OCI-LY1 (cell line): ENCODE results near the gene AMDHD2.

Experiments used
- H2AFZ ChIP-seq: fragments of 200-600 bp; sonication (generic), shearing (Covaris generic); 2 replicates; pipeline ENCODE4 v1.6.0; 2014; ENCODE audit warnings: antibody characterized with exemption, mild to moderate bottlenecking, low read length
- H3F3A ChIP-seq: fragments of 200-600 bp; sonication (generic), shearing (Covaris generic); 2 replicates; pipeline ENCODE4 v1.6.0; 2014; ENCODE audit warnings: mild to moderate bottlenecking, antibody characterized with exemption, low read length, moderate library complexity; ENCODE audit not compliant: insufficient read depth
- H3K27ac ChIP-seq: fragments of 200-600 bp; sonication (generic); 2 replicates; pipeline ENCODE4 v1.5.1; 2014; ENCODE audit warnings: low read length, mixed run types, mild to moderate bottlenecking, low read depth; ENCODE audit not compliant: poor library complexity, severe bottlenecking
- H3K27me3 ChIP-seq: fragments of 200-600 bp; sonication (generic); 2 replicates; pipeline ENCODE4 v1.6.0; 2014; ENCODE audit warnings: antibody characterized with exemption, mild to moderate bottlenecking, low read length, moderate library complexity; ENCODE audit not compliant: insufficient read depth
- H3K36me3 ChIP-seq: fragments of 200-600 bp; sonication (generic); 2 replicates; pipeline ENCODE4 v1.6.1; 2014; ENCODE audit warnings: mild to moderate bottlenecking, antibody characterized with exemption, low read length, moderate library complexity, mixed read lengths; ENCODE audit not compliant: insufficient read depth
- H3K4me1 ChIP-seq: fragments of 200-600 bp; sonication (generic); 2 replicates; pipeline ENCODE4 v1.5.1; 2014; ENCODE audit warnings: mild to moderate bottlenecking, low read length, moderate library complexity; ENCODE audit not compliant: insufficient read depth, severe bottlenecking
- H3K4me2 ChIP-seq: fragments of 200-600 bp; sonication (generic), shearing (Covaris generic); 2 replicates; pipeline ENCODE4 v1.6.1; 2014; ENCODE audit warnings: low read length
- H3K4me3 ChIP-seq: fragments of 200-600 bp; sonication (generic); 2 replicates; pipeline ENCODE4 v1.5.1; 2014; ENCODE audit warnings: low read length, low read depth, mild to moderate bottlenecking, mixed read lengths; ENCODE audit not compliant: poor library complexity, severe bottlenecking
- H3K79me2 ChIP-seq: fragments of 200-600 bp; shearing (Covaris generic); 2 replicates; pipeline ENCODE4 v1.6.1; 2016; ENCODE audit warnings: mixed run types, low read length, mixed read lengths; ENCODE audit not compliant: insufficient read depth
- H3K9ac ChIP-seq: fragments of 200-600 bp; sonication (generic), shearing (Covaris generic); 2 replicates; pipeline ENCODE4 v1.6.1; 2014; ENCODE audit warnings: mild to moderate bottlenecking, low read length, mixed read lengths
- H3K9me2 ChIP-seq: fragments of 200-600 bp; sonication (generic), shearing (Covaris generic); 2 replicates; pipeline ENCODE4 v1.6.1; 2014; ENCODE audit warnings: low read depth, mild to moderate bottlenecking, low read length, mixed read lengths
- H3K9me3 ChIP-seq: fragments of 200-600 bp; shearing (Covaris generic); 2 replicates; pipeline ENCODE4 v1.6.1; 2014; ENCODE audit warnings: low read length, mixed read lengths
- H4K20me1 ChIP-seq: fragments of 200-600 bp; sonication (generic), shearing (Covaris generic); 2 replicates; pipeline ENCODE4 v1.6.0; 2016; ENCODE audit warnings: mild to moderate bottlenecking, low read length; ENCODE audit not compliant: insufficient read depth
- EZH2 ChIP-seq: fragments of 200-600 bp; sonication (generic), shearing (Covaris generic); IDR thresholded peaks from 2 replicates; pipeline ENCODE4 v1.8.0; 2017; ENCODE audit warnings: borderline replicate concordance, mixed run types, mild to moderate bottlenecking, antibody characterized with exemption, low read length, moderate library complexity, mixed read lengths
- TF ChIP-seq, protein P1 (sequence below): fragments of 200-600 bp; sonication (generic), shearing (Covaris generic); IDR thresholded peaks from 2 replicates; pipeline ENCODE4 v1.5.1; 2017; ENCODE audit warnings: mild to moderate bottlenecking, antibody characterized with exemption, low read length, moderate library complexity, mixed read lengths

Gene AMDHD2

GRCh38 chr16:2508722-2509400 is 11.3 kb upstream of the AMDHD2 start:
- no peak overlapping the region for H3K27ac ChIP-seq
- H3K36me3 ChIP-seq = no peaks in the 10 kb centered on the region
- H4K20me1 ChIP-seq = no peaks in the 10 kb centered on the region
- no peak overlapping the region for H2AFZ ChIP-seq
- TF ChIP-seq, protein P1, sequence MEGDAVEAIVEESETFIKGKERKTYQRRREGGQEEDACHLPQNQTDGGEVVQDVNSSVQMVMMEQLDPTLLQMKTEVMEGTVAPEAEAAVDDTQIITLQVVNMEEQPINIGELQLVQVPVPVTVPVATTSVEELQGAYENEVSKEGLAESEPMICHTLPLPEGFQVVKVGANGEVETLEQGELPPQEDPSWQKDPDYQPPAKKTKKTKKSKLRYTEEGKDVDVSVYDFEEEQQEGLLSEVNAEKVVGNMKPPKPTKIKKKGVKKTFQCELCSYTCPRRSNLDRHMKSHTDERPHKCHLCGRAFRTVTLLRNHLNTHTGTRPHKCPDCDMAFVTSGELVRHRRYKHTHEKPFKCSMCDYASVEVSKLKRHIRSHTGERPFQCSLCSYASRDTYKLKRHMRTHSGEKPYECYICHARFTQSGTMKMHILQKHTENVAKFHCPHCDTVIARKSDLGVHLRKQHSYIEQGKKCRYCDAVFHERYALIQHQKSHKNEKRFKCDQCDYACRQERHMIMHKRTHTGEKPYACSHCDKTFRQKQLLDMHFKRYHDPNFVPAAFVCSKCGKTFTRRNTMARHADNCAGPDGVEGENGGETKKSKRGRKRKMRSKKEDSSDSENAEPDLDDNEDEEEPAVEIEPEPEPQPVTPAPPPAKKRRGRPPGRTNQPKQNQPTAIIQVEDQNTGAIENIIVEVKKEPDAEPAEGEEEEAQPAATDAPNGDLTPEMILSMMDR = no peak
- no peak for TF ChIP-seq EZH2
- H3K9ac ChIP-seq = no peak overlapping the region
- no peaks in the 10 kb centered on the region for H3K27me3 ChIP-seq
- H3K4me2 ChIP-seq = no peak overlapping the region
- H3K9me2 ChIP-seq = no peaks in the 10 kb centered on the region
- no peaks in the 10 kb centered on the region for H3K79me2 ChIP-seq
- H3K4me3 ChIP-seq = no peak overlapping the region
- peaks cover 29% of the 10 kb centered on the region for H3K4me1 ChIP-seq
- H3K9me3 ChIP-seq = no peaks in the 10 kb centered on the region
- H3F3A ChIP-seq = no peaks in the 10 kb centered on the region

GRCh38 chr16:2511128-2511800 is 8.9 kb upstream of the AMDHD2 start:
- Histone ChIP-seq H3K9me2 (no peaks in the 10 kb centered on the region), H3K36me3 (no peaks in the 10 kb centered on the region), H3K9me3 (no peaks in the 10 kb centered on the region), H3F3A (no peaks in the 10 kb centered on the region), H3K4me3 (no peak overlapping the region), H3K27ac (no peak overlapping the region), H3K27me3 (no peaks in the 10 kb centered on the region), H3K9ac (no peak overlapping the region), H2AFZ (no peak overlapping the region), H4K20me1 (no peaks in the 10 kb centered on the region), H3K4me2 (no peak overlapping the region), H3K79me2 (peaks cover 18% of the 10 kb centered on the region), H3K4me1 (peaks cover 42% of the 10 kb centered on the region)
- TF ChIP-seq, protein P1 = no peak
- no peak for TF ChIP-seq EZH2

- Histone ChIP-seq H3K4me1 (peaks cover 43% of the 10 kb centered on the region), H3K4me3 (no peak overlapping the region), H3K79me2 (peaks cover 27% of the 10 kb centered on the region), H3K9ac (no peak overlapping the region), H3K9me2 (no peaks in the 10 kb centered on the region), H3K36me3 (no peaks in the 10 kb centered on the region), H3K27me3 (no peaks in the 10 kb centered on the region), H3K4me2 (no peak overlapping the region), H4K20me1 (no peaks in the 10 kb centered on the region), H3K9me3 (no peaks in the 10 kb centered on the region), H3F3A (no peaks in the 10 kb centered on the region), H2AFZ (no peak overlapping the region), H3K27ac (no peak overlapping the region)
- TF ChIP-seq, protein P1 = no peak
- TF ChIP-seq EZH2 = no peak
Measured at GRCh38 chr16:2511996-2512734, 8.0 kb upstream of the AMDHD2 start.
